Occipital lobe (tissue), 2 donors: Measurements from ENCODE around the gene ZNF621. TPM values are rescaled to one million over a fixed set of nuclear protein-coding genes. Genes with fewer than 3 reads are reported as not detected.

Source experiments
- DNase-seq: peaks from one replicate; lab custom pipeline; 2025; lab: John Stamatoyannopoulos, UW
- total RNA-seq: library from RNA; depleted of rRNA; stranded (reverse); fragments of >200 nt; gene quantifications from one replicate; pipeline ENCODE4 v1.2.3, GENCODE V29; 2014

The ZNF621 gene
- 10.9 TPM for total RNA-seq

DNA sequence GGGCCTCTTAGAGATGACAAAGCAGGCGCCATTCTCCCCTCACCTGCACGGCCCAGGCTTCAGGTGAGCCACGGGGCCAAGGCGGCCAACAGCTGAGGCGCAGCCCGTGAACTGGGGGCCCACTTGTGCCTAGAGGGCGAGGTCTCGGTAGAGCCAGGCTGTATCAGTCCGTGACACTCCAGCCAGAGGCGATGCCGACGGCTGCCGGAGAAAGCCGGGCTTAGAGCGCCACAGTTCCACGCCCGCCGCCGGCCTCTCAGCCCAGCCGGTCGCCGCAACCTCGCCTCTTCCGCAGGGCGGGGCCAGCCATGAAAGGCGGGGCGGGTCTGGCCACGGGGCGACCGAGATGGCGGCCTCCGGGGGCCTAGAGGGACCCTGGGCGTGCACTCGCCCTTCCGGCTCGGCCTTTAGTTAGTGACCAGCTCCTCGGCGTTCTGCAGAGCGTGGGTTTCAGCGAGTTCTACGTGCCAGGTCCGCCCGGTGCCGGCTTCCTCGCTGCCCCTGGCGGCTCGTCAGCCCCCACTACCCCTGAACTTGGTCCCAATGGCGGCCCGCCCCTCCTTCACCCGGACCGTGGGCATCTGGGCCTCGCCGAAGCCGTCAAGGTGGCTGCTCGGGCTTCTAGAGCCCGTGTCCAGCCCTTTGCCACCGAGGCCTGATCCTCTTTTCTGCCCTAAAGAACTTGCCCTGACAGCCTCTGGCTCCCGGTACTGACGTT is at the start of gene ZNF621:
Gene ZNF621 (plus strand): TSS at position 393 of the 718 bp plus-strand sequence. CDS start 881 bp downstream, outside the sequence.
- peak; percentile 86 for DNase-seq

DNA sequence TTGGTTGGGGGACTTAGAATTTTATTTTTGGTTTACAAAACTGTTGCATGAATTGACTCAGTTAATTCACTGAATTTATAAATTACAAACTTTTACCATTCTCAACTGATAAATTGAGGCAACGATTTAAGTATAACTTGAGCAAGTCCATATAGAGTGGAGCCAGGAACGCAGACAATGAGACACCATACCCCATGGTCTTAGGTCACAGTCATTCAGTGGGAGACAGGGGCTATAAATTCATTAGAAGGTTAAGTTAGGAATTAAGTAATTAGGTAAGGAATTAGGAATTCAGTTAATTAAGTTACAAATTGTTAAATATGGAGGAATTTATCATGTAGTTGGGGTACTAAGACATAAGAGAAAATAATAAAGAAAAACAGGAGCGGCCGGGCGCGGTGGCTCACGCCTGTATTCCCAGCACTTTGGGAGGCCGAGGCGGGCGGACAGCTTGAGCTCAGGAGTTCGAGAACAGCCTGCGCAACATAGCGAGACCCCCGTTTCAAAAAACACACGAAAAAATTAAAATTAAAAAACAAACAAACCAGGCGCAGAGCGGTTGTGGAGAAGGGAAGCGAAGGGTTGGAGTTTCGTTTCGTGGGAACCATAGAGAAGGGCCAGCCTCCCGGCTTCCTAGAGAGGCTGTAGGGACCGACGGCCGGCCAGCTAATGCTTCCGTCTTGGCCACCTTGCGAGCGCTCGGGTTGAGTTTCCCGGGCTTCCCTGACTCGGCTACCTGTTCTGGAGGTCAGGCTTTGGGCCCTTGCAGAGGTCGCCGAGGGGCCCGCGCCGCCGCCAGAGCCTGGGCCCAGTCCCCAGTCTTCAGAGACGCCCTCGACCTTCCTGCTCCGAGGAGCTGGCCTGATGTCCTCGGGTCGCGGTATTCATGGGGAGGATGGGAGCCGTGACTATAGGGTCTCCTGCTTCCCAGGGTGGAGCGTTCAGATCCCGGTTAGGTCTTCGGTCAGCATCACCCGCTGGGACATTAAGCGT is 48.0 kb upstream of the ZNF621 start, which contains the start of gene ZNF619:
Gene ZNF619 (plus strand): TSS at position 645 of the 993 bp plus-strand sequence. CDS start 858 bp downstream, outside the sequence.
- peak; percentile 40 for DNase-seq

DNA sequence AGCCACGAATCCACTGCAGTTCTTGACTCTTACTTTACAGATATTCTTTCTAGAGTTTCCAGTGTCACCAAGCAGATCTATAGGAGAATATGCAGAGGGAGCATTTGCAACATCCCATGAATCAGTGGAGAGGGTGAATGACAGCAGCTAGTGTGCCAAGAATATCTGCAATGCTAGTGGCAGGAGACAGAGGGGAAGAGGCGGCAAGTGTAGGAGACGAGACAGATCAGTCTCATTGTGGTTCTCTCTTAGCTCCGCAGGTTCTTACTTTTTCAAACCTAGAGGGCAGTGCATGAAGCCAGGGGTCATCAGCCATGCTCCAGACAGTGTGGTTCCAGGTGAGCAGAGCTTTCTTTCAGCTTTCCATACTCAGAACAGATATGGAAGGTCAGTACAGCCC is 47.1 kb upstream of the ZNF621 start:
- no peak for DNase-seq

DNA sequence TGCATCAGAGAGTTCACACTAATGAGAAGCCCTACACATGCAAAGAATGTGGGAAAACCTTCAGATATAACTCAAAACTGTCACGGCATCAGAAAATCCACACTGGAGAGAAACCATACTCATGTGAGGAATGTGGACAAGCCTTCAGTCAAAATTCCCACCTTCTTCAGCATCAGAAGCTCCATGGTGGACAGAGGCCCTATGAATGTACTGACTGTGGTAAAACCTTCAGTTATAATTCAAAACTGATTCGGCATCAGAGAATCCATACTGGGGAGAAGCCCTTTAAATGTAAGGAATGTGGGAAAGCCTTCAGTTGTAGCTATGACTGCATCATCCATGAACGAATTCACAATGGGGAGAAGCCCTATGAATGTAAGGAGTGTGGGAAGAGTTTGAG is 37.6 kb upstream of the ZNF621 start:
- no peak for DNase-seq

DNA sequence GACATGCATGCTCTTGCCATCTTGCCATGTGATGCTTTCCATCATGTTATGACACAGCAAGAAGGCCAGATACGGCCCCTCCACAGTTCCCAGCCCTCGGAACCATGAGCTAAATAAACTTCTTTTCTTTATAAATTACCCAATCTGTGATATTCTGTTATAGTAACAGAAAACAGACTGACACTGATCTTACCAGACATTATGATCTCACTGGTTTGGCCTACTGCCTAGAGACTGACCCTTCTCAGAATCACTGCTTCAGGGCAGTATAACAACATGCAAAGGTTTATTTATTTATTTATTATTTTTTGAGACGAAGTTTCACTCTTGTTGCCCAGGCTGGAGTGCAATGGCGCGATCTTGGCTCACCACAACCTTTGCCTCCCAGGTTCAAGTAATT is 33.8 kb upstream of the ZNF621 start:
- no peak for DNase-seq

DNA sequence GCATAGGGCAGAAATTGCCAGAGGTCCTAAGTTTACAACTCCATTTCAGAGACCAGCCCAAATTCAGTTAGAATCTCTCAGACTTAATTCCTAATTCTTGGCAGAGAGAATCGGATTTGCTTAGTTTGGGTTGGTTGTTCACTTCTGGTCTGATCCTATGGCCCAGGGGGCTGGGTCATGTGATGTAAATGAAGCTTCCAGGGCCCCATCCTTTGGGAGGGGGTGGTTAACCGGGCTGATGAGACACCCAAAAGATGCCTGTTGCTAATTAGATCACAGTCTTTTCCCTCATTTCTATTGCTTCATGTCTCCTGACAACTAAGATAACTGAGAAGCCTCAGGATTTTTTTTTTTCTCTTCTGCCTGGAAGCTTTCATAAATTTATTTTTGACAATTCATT is 30.1 kb upstream of the ZNF621 start:
- no peak for DNase-seq

DNA sequence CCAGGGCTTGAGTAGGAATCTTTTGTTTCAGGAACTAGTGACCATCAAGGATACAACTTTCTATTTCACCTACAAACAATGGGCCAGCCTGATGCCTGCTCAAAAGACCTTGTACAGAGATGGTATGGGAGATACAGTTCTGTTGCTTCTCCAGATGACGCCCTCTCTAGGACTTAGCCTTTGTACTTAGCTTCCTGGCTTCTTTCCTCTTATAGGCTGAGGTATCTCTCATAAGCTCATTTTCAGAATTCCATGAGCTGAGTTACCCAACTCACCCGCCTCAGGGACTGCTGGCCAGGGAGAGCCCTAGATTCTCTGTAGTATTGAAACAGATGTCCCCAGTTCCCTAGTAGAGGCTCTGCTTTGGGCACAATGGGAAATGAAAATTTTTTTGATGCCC is 27.5 kb upstream of the ZNF621 start:
- DNase-seq: no peak

DNA sequence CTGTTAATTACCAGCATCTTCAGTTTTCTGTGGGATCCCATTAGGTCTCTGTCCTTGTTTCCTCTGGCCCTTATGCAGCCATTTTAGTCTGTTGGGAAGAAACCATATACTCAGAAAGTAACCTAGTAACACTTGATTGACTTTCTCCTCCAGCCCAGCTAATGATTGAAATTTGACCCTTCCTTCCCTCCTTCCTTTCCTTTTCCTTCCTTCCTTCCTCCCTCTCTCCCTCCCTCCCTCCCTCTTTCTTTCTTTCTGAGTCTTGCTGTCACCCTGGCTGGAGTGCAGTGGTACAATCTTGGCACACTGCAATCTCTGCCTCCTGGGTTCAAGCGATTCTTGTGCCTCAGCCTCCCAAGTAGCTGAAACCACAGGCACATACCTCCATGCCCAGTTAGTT is 24.8 kb upstream of the ZNF621 start:
- DNase-seq: no peak

DNA sequence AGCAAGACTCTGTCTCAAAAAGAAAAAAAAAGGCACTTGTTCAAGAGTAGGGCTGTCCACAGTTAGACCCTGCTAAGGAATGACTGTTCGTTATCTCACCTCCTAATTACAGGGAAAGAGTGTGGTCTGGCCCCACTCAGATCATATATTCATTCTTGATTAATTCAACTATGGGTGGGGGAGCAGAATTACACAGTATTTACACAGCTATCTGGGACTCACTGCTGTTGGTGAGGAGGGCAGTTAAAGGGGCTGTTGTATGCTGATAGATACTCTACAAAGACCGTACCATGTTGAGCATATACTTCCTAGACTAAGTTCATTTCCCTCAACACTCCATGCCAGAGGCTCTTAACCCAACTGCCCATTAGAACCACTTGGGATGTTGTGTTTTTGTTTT is 22.7 kb upstream of the ZNF621 start:
- no peak for DNase-seq

DNA sequence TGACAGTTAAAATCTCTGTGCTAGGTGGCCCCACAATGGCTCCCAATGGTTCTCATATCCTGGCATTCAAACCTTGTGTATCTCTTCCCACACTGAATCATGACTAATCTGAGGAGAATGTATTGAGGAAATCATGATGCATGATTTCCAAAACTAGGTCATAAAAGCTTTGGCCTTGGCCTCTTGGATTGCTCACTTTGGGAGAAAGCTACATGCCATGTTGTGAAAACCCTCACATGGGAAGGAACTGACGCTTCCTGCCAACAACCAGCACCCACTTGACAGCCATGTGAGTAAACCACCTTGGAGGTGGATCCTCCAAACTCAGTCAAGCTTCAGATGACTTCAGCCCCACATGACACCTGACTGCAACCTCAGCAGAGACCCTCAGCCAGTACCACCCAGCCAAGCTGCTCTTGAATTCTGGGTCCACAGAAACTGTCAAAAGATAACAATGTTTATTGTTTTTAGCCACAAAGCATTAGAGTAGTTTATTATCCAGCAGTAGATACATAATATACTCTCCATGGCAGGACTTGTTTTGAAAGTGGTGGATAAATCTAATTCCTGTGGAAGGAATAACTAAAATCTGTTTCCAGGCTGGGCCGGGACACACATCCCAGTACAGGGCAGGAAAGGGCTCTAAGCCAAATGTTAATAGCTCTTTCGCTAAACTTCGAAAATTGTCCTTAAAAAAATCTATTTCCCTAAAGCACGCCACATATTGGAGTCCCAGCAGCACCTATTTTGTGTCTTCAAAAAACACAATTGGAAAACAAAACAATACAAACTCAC is 19.9 kb upstream of the ZNF621 start:
- DNase-seq: no peak

DNA sequence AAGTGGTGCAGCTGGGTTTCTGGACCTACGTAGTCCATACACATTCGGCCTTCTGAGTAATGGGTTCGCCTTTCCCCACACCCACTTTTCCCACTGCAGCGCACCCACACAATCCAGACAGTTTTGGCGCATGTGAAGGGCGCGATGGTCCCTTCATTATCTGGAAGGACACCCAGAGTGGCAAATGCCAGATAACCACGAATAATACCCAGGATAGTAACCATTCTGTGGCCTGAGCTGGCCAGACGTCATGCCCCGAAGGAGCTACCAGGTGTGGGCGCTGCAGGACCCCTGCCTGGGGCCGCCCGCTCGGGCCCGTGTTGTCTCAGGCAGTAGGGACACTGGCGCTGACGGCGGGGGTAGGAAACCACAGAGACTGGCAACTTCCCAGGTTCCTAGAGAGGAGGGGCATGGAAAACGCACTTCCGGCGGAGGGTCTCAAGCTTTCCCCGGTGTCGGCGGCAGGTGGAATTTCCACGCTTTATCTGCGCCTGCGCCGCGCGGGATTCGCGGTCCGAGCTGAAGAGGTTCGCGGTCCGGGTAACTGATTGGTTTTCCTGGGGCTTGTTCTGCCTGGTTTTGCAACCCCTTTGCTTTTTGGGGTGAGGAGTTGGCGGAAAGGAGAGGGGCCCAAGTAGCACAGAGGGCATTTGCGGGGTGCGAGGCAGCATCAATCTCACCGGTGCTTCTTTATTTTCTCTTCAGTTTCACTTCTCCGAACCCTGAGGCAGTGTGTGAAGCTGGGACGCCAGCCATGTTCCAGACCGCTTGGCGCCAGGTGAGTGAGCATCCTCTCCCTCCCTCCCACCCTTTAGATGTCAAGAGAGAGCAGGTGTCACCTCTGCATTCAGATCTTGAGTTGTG is 18.9 kb upstream of the ZNF621 start, which contains the start of gene ZNF620:
Gene ZNF620 (plus strand): TSS at position 441 of the 864 bp plus-strand sequence. CDS start 314 bp downstream, at position 755.
- DNase-seq: peak; percentile 65

DNA sequence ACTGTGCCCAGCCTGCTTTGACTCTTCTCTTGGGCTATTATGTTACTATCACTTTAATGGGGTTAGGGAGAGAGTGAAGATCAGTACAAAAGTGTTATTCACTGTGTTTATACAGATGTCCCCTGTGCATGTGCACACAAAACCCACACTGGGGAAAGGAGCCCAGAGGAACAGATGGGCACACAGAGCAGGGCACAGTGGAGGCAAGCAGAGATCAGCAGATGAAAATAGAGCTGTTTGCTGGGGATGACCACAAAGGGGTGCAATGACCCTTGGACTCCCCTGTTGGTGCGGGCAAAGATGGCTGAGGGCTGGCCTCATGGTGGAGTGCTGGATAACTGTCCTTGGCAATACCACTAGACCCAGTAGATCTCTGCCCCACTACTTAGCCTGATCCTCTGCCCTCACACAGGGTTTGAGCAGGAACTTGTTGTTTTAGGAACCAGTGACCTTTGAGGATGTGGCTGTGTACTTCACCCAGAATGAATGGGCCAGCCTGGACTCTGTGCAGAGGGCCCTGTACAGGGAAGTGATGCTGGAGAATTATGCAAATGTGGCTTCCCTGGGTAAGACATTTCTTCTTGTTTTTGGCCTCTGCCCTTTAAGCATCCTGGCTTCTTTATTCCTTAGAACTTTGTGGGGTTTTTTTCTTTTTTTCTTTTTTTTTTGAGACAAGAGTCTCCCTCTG is 13.6 kb upstream of the ZNF621 start:
- DNase-seq: no peak

DNA sequence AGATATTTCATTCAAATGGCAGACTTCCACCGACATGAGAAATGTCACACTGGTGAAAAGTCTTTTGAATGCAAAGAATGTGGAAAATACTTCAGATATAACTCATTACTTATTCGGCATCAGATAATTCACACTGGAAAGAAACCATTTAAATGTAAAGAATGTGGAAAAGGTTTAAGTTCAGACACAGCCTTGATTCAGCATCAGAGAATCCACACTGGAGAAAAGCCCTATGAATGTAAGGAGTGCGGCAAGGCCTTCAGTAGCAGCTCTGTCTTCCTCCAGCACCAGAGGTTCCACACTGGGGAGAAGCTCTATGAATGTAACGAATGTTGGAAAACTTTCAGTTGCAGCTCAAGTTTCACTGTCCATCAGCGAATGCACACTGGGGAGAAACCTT is 8.6 kb upstream of the ZNF621 start:
- no peak for DNase-seq

DNA sequence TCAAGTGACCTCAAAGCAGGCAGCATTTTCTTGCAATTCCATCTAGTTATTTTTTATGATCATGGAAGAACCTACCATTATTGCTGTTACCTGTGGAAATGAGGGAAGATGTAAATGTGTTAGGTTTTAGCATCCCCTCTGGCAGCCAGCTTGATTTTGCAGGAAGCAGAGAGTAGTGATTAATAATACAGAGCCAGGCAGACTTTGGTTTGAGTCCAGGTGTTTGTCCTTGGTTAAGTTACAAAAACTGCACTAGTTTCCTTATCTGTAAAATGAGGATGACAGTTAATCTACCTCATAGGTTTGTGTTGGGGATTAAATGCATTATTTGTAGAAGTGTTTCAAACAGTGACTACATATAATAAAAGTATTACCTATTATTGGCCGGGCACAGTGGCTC is 6.7 kb upstream of the ZNF621 start:
- DNase-seq: no peak

DNA sequence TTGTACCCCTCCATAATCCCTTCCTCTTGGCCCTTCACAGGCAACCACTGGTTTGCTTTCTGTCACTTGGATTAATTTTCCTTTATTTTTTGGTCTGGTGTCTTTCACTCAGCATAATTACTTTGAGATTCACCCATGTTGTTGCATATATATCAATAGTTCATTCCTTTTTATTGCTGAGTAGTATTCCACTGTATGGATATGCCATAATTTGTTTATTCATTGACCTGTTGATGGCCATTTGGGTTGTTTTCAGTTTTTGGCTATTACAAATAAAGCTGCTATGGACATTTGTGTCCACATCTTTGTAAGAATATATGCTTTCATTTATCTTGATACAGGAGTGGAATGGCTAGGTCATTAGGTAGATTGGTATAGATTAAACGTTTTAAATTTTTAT is 5.9 kb upstream of the ZNF621 start:
- DNase-seq: no peak

DNA sequence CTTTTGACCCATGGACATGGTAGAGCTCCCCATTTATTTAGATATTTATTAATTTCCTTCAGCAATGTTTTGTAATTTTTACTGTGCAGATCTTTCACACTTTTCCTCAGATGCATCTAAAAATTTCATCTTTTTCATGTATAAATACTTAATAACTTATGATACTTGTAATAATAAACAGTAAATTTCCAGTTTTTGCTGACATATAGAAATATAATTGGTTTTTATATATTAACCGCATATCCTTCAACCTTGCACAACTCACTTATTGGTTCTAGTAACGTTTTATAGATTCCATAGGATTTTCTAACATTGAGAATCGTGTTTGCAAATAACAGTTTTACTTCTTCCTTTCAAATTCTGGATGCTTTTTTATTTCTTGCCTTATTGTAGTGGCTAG is 3.5 kb upstream of the ZNF621 start:
- DNase-seq: no peak

DNA sequence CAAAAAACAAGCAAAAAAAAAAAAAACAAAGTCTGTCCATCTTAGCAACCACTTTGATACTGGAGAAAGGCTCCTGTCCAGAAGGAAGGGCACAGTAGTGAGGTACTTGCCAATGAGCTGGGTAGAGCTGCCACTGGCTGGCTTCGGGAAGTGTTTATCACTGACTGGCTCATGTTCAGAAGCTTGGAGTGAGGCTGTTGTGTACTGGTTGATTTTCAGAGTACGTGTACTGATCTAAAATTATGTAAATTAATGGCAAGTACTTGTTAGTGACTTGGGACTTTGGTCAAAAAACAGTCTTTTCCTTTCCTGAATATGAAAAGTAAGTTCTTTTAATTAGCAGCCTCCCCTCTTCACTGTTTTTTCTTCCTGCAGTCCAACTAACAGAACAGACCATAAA is 979 bp upstream of the ZNF621 start:
- no peak for DNase-seq

DNA sequence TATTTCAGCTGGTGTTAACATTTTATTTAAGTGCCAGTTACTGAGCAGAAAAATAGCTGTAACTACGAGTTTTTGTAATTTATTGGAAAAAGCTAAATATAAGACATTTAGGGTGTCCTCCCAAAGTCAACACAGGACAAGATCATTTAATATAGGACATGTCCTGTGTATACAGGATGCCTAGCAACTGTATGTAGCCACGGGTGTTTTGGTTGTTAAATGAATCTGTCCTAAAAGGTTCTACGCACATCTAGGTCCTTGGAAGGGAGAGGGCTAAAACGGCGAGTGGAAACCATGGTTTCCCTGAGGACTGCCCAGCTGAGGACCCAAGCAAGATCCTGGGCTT is 565 bp upstream of the ZNF621 start:
- no peak for DNase-seq

DNA sequence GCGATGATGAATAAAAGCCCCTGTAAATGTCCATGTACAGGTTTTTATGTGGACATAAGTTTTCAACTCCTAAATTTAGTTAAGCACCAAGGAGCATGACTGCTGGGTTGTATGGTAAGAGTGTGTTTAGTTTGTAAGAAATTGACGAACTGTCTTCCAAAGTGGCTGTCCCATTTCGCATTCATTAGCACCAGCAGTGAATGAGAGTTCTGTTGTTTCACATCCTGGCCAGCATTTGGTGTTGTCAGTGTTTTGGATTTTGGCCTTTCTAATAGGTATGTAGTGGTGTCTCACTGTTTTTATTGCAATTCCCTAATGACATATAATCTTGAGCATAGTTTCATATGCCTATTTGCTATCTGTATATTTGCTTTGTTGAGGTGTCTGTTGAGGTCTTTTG is 3.7 kb downstream of the ZNF621 start:
- no peak for DNase-seq

DNA sequence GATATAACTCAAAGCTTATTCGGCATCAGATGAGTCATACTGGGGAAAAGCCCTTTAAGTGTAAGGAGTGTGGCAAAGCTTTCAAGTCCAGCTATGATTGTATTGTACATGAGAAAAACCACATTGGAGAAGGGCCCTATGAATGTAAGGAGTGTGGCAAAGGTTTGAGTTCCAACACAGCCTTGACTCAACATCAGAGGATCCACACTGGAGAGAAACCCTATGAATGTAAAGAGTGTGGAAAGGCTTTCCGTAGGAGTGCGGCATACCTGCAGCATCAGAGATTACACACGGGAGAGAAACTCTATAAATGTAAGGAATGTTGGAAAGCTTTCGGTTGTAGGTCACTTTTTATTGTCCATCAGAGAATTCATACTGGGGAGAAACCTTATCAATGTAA is 7.5 kb downstream of the ZNF621 start:
- no peak for DNase-seq
